Neutrophil (primary cell): ENCODE data around the gene CACNA1D.

Experiments used
- H3K27ac ChIP-seq: fragments of 200-600 bp; sonication (generic); 2 replicates; pipeline ENCODE4 v1.5.1; 2016; ENCODE audit warnings: mild to moderate bottlenecking, moderate library complexity
- H3K27me3 ChIP-seq: fragments of 200-600 bp; sonication (generic); 2 replicates; pipeline ENCODE4 v1.6.0; 2016; ENCODE audit warnings: mild to moderate bottlenecking
- H3K36me3 ChIP-seq: fragments of 200-600 bp; sonication (generic); 2 replicates; pipeline ENCODE4 v1.5.1; 2017
- H3K4me1 ChIP-seq, 2 experiments: fragments of 200-600 bp in 1 of 2; sonication (generic) in 1 of 2; 1 replicate in 1 of 2; 2 replicates in 1 of 2; pipeline versions ENCODE4 v1.5.1 to v1.6.1; 2013 to 2016; ENCODE audit warnings: low read depth in 1 of 2, low read length in 1 of 2, mild to moderate bottlenecking in 1 of 2, moderate library complexity in 1 of 2; ENCODE audit not compliant: control insufficient read depth in 1 of 2, insufficient read depth in 1 of 2
- H3K4me3 ChIP-seq, 2 experiments: fragments of 200-600 bp in 1 of 2; sonication (generic) in 1 of 2; 1 replicate in 1 of 2; 2 replicates in 1 of 2; pipeline ENCODE4 v1.5.1; 2013 to 2016; ENCODE audit warnings: low read depth in 1 of 2, low read length in 1 of 2, mild to moderate bottlenecking in 1 of 2, moderate library complexity in 1 of 2
- H3K9me3 ChIP-seq: fragments of 200-600 bp; sonication (generic); 2 replicates; pipeline ENCODE4 v1.5.1; 2016
- TF ChIP-seq, protein P1 (sequence below): fragments of 200-600 bp; sonication (generic); IDR thresholded peaks from 2 replicates; pipeline ENCODE4 v1.5.1; 2016; ENCODE audit warnings: antibody characterized with exemption

The CACNA1D gene

DNA sequence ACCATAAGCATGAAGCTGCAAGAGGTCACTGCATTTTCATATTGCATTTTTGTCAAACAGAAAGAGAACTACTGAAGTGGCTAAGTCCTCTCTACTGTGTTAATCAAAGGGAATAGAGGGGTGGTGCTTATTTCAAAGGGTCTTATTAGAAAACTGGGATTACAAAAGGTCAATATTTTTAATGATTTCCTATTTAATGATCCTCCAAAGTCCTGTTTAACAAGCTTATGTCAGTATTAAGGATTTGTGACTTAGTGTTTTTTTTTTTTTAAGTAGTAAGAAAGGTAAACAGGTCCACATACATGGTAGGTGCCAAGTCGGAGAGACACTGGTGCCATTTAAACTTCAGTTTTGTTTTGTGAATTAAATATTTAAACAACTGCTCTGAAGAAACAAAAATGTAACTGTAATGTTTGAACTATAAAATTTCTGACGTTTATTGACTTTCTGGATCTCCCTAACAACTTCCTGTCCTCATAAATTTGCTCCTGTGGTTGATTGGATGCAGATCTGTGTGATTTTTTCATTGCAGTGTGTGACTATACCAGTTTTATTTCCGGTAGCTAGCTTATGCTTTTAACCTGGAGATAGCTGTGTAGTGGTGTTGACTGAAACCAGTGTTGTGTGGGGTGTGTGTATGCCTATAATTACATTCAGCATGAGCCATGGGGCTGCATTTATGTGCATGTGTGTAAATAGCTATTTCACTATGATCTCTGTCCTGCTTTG is 8.6 kb upstream of the CACNA1D start:
- TF ChIP-seq, protein P1, sequence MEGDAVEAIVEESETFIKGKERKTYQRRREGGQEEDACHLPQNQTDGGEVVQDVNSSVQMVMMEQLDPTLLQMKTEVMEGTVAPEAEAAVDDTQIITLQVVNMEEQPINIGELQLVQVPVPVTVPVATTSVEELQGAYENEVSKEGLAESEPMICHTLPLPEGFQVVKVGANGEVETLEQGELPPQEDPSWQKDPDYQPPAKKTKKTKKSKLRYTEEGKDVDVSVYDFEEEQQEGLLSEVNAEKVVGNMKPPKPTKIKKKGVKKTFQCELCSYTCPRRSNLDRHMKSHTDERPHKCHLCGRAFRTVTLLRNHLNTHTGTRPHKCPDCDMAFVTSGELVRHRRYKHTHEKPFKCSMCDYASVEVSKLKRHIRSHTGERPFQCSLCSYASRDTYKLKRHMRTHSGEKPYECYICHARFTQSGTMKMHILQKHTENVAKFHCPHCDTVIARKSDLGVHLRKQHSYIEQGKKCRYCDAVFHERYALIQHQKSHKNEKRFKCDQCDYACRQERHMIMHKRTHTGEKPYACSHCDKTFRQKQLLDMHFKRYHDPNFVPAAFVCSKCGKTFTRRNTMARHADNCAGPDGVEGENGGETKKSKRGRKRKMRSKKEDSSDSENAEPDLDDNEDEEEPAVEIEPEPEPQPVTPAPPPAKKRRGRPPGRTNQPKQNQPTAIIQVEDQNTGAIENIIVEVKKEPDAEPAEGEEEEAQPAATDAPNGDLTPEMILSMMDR, result no peak
- H3K36me3 ChIP-seq, result no peaks in the 10 kb centered on the region
- H3K27me3 ChIP-seq, result peaks cover 70% of the 10 kb centered on the region
- H3K4me3 ChIP-seq, result no peak overlapping the region
- no peaks in the 10 kb centered on the region for H3K4me1 ChIP-seq
- no peaks in the 10 kb centered on the region for H3K9me3 ChIP-seq
- no peak overlapping the region for H3K27ac ChIP-seq

DNA sequence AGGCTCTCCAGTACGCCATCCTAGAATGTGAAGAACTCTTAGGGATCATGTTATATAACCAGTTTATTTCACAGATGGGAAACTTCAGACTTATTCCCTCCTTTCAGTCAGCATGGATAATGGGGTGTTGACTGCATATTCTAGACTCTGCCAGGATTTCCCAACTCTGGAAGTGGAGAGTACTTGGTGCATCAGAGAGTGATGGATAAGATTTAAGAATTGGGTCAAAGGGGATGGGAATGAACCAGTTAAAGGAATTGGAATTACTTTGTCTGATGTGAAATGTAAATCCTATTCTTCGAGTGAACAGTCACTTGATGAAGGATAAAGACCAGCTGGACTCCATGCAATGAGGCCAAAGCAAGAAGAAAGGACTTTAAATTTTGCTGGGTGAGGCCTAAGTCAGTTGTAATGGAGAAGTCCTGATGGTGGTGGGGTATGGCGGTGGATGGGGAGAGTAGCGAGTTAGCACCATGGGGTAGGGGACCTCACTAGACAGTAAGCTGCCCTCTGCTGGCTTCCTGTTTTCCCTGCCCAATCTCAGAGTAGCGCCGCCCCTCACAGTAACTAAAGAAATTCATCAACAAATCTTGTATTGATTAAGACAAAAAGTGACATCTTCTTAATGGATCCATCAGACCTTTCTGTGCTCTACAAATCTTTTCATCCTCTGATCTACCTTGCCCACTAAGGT is 7.3 kb upstream of the CACNA1D start:
- TF ChIP-seq, protein P1, result no peak
- no peak overlapping the region for H3K27ac ChIP-seq
- no peaks in the 10 kb centered on the region for H3K9me3 ChIP-seq
- peaks cover 78% of the 10 kb centered on the region for H3K27me3 ChIP-seq
- no peaks in the 10 kb centered on the region for H3K4me1 ChIP-seq
- no peak overlapping the region for H3K4me3 ChIP-seq
- no peaks in the 10 kb centered on the region for H3K36me3 ChIP-seq

DNA sequence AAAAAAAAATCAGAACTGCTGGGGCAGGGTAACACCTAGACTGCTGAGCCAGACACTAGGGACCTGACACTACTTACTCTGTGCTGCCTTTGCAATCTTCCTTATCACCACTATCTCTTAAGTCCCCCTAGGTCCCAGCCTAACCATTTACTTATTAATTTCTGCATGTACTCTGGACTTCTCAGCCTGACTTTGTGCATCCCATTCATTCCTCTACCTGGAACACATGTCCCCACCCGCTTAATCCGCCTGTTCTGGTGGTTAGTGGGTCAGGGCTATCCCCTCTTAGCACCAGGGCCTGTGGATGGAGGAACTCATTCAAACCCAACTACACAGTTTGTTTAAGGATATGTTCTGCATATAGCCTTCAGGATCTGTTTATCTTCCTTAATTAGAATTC is 5.0 kb upstream of the CACNA1D start:
- TF ChIP-seq, protein P1, result no peak
- Histone ChIP-seq H3K27ac (no peak overlapping the region), H3K36me3 (no peaks in the 10 kb centered on the region), H3K9me3 (no peaks in the 10 kb centered on the region), H3K4me3 (no peak overlapping the region), H3K4me1 (peaks cover 0 to 6% of the 10 kb centered on the region in 2 experiments), H3K27me3 (peaks cover 82% of the 10 kb centered on the region)

DNA sequence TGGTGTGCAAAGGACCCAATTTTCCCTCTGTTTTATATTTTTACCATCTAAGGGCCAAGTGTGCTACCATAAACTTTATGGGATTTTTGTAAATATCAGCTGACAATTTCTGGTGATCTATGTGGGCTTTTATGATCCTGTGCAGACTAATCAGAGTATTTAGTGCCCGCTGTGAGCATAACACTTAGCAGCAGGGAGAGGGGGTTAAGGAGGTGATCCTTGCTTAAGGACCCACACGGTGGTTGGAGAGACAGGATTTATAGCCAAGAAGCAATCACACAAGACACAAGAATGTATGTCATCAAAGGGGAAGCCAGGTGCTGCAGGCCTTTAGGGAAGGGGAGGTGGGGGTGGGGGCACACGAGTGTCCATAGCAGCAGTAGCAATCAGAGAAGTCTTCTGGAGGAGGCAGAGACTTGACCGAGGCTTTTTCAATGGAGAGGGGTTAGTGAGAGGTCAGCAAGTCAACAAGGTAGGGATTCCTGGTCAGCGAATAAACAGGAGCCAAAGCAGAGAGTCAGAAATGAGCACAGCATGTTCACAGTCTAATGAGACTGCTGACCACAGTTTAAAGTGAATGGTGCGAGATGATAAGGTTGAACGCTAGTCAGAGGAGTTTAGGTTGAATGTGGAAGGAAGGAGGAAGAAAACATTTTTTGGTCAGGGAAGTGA is 4.5 kb upstream of the CACNA1D start:
- H3K27ac ChIP-seq, result no peak overlapping the region
- H3K4me3 ChIP-seq, result no peak overlapping the region
- H3K4me1 ChIP-seq, result peaks cover 0 to 7% of the 10 kb centered on the region in 2 experiments
- no peaks in the 10 kb centered on the region for H3K9me3 ChIP-seq
- peaks cover 82% of the 10 kb centered on the region for H3K27me3 ChIP-seq
- H3K36me3 ChIP-seq, result no peaks in the 10 kb centered on the region
- TF ChIP-seq, protein P1, result no peak

DNA sequence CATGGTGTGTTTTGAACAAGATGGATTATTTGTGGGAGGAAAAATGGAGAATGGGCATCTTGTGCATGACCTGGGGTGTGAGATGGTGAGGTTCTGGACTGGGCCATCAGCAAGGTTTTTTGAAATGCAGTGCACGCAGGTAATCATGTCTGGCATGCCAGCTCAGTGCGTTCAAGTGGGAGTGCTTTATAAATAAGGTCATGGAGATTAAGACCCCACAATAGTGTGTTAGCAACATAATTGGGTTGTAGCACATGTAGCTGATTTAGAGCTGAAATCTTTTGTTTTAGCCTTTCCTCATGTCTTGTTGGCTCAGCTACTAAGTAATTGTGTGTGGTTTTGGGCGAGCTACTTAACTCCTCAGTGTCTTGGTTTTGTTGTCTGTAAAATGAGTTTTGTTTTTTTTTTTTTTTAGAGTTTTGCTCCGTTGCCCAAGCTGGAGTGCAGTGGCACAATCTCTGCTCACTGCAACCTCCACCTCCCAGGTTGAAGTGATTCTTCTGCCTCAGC is 3.9 kb upstream of the CACNA1D start:
- H3K4me3 ChIP-seq, result no peak overlapping the region
- peaks cover 82% of the 10 kb centered on the region for H3K27me3 ChIP-seq
- TF ChIP-seq, protein P1, result no peak
- H3K9me3 ChIP-seq, result no peaks in the 10 kb centered on the region
- no peaks in the 10 kb centered on the region for H3K36me3 ChIP-seq
- peaks cover 0 to 11% of the 10 kb centered on the region in 2 experiments for H3K4me1 ChIP-seq
- no peak overlapping the region for H3K27ac ChIP-seq
